Endothelial cell of umbilical vein (primary cell): ENCODE results near the gene PIP5K1A. TPM values are rescaled to one million over a fixed set of nuclear protein-coding genes. Genes with fewer than 3 reads are reported as not detected.
A peak's percentile ranks its signal among the peaks of the same experiment; 100 is the strongest.

Source experiments
- BruUV-seq: library from RNA; stranded (reverse); fragments of 400-500 nt; replicated peaks from 2 replicates; lab custom pipeline; 2021; lab: Mats Ljungman, UMichigan
- CTCF ChIA-PET: fragments of 300-600, 350-600 bp; sonication (Branson Sonifier 250); formaldehyde crosslinking; loops from one replicate; lab custom pipeline; 2021; ENCODE audit warnings: antibody characterized with exemption, inconsistent platforms; lab: Charles Lee
- POLR2A ChIA-PET: fragments of 300-600, 350-600 bp; sonication (Branson Sonifier 250); formaldehyde crosslinking; loops from one replicate; lab custom pipeline; 2021; ENCODE audit warnings: antibody characterized with exemption, inconsistent platforms; lab: Charles Lee
- DNase-seq: peaks from one replicate; pipeline ENCODE4 v3.0.0-alpha.2; 2011; ENCODE audit warnings: low read depth, low spot score
- FAIRE-seq: peaks from 2 replicates; lab custom pipeline; 2011; peaks lifted over from hg19 to GRCh38; lab: Jason Lieb, UNC
- H2AFZ ChIP-seq: 2 replicates; pipeline ENCODE4 v1.6.0; 2012; ENCODE audit warnings: low read depth, low read length, control low read depth, inconsistent platforms
- H3K27ac ChIP-seq: 2 replicates; pipeline ENCODE4 v1.5.1; 2011; ENCODE audit warnings: low read depth, mild to moderate bottlenecking, control low read depth, low read length, moderate library complexity; ENCODE audit not compliant: insufficient read depth
- H3K27me3 ChIP-seq, 2 experiments: 2 replicates each; pipeline versions ENCODE4 v1.6.0 to v1.6.1; 2011; ENCODE audit warnings: low read length in 2 of 2, mixed read lengths in 1 of 2; ENCODE audit not compliant: control insufficient read depth in 2 of 2, insufficient read depth in 2 of 2
- H3K36me3 ChIP-seq, 2 experiments: 2 replicates in 1 of 2; 3 replicates in 1 of 2; pipeline ENCODE4 v1.5.1; 2011; ENCODE audit warnings: low read length in 2 of 2, mild to moderate bottlenecking in 1 of 2, moderate library complexity in 1 of 2; ENCODE audit not compliant: control insufficient read depth in 2 of 2, insufficient read depth in 2 of 2; ENCODE audit errors: extremely low read depth in 1 of 2
- H3K4me1 ChIP-seq: 3 replicates; pipeline ENCODE4 v1.5.1; 2011; ENCODE audit warnings: mild to moderate bottlenecking, low read length; ENCODE audit not compliant: control insufficient read depth, insufficient read depth; ENCODE audit errors: extremely low read depth
- H3K4me2 ChIP-seq: 2 replicates; pipeline ENCODE4 v1.6.1; 2011; ENCODE audit warnings: low read length, control low read depth, mixed read lengths; ENCODE audit not compliant: insufficient read depth
- H3K4me3 ChIP-seq, 3 experiments: fragments of 200-600 bp in 1 of 3; sonication (generic), shearing (Covaris generic) in 1 of 3; replicated peaks in 1 of 3; 2 replicates each; pipeline ENCODE4 v1.5.1; 2011 to 2016; ENCODE audit warnings: control low read depth in 3 of 3, low read length in 3 of 3, mild to moderate bottlenecking in 2 of 3, inconsistent platforms in 1 of 3, low read depth in 1 of 3, moderate library complexity in 1 of 3; ENCODE audit not compliant: insufficient read depth in 1 of 3
- H3K79me2 ChIP-seq: 2 replicates; pipeline ENCODE4 v1.6.0; 2012; ENCODE audit warnings: low read length, inconsistent platforms; ENCODE audit not compliant: control insufficient read depth, insufficient read depth
- H3K9ac ChIP-seq: replicated peaks from 2 replicates; pipeline ENCODE3; 2011; ENCODE audit warnings: low read length, control low read depth; ENCODE audit not compliant: insufficient read depth; ENCODE audit errors: extremely low read depth
- H3K9me1 ChIP-seq: replicated peaks from 3 replicates; pipeline ENCODE4 v1.6.0; 2011; ENCODE audit warnings: mild to moderate bottlenecking, low read length; ENCODE audit not compliant: control insufficient read depth, insufficient read depth; ENCODE audit errors: extremely low read depth
- H3K9me3 ChIP-seq: replicated peaks from 2 replicates; pipeline ENCODE4 v1.5.1; 2012; ENCODE audit warnings: low read length, inconsistent platforms; ENCODE audit not compliant: control insufficient read depth, insufficient read depth
- H4K20me1 ChIP-seq: replicated peaks from 2 replicates; pipeline ENCODE3; 2011; ENCODE audit warnings: mild to moderate bottlenecking, low read length; ENCODE audit not compliant: control insufficient read depth, insufficient read depth; ENCODE audit errors: extremely low read depth
- CTCF ChIP-seq, 2 donors: IDR thresholded peaks; 1 replicate in 1 of 2; 2 replicates in 1 of 2; pipeline ENCODE4 v1.5.1; 2011; ENCODE audit warnings: low read length in 2 of 2, mild to moderate bottlenecking in 2 of 2, moderate library complexity in 2 of 2, control low read depth in 1 of 2, inconsistent platforms in 1 of 2, low read depth in 1 of 2; ENCODE audit not compliant: insufficient read depth in 1 of 2; ENCODE audit errors: extremely low read depth in 1 of 2
- EZH2 ChIP-seq: IDR thresholded peaks from 2 replicates; pipeline ENCODE4 v1.6.1; 2012; ENCODE audit warnings: borderline replicate concordance, low read depth, mild to moderate bottlenecking, moderate library complexity, low read length, inconsistent platforms; ENCODE audit not compliant: severe bottlenecking
- FOS ChIP-seq: IDR thresholded peaks from 2 replicates; pipeline ENCODE4 v1.6.1; 2011; ENCODE audit warnings: mild to moderate bottlenecking, low read length, moderate library complexity, borderline replicate concordance; ENCODE audit not compliant: insufficient read depth
- GATA2 ChIP-seq: IDR thresholded peaks from 2 replicates; pipeline ENCODE4 v1.7.0; 2011; ENCODE audit warnings: low read depth, mild to moderate bottlenecking, moderate library complexity, mixed read lengths, low read length; ENCODE audit not compliant: insufficient read length, insufficient read depth
- JUN ChIP-seq: IDR thresholded peaks from 2 replicates; pipeline ENCODE4 v1.6.1; 2011; ENCODE audit warnings: borderline replicate concordance, low read depth; ENCODE audit not compliant: insufficient read length, insufficient read depth
- MYC ChIP-seq: IDR thresholded peaks from one replicate; pipeline ENCODE4 v1.6.1; 2011; ENCODE audit warnings: mild to moderate bottlenecking, low read depth, low read length
- POLR2A ChIP-seq: IDR thresholded peaks from 2 replicates; pipeline ENCODE4 v1.6.1; 2012; ENCODE audit warnings: low read depth, mild to moderate bottlenecking, control low read depth, low read length
- POLR2AphosphoS5 ChIP-seq: IDR thresholded peaks from 2 replicates; pipeline ENCODE4 v1.6.1; 2012; ENCODE audit warnings: low read depth, mild to moderate bottlenecking, control low read depth, low read length, moderate library complexity; ENCODE audit not compliant: insufficient read depth
- dilution Hi-C: fragments of 300-500 bp; cut with MboI; formaldehyde crosslinking; loops from one replicate; pipeline ENCODE4 v1.15.0; 2019; ENCODE audit warnings: low sequenced_read_pairs; ENCODE audit not compliant: extremely low pct_ligation_motif_present
- intact Hi-C: fragments of 100-400 bp; cut with micrococcal nuclease; formaldehyde crosslinking; loops from one replicate; pipeline ENCODE4 v1.10.0; 2022
- polyA plus RNA-seq, 4 experiments: library from polyadenylated mRNA; depleted of rRNA in 3 of 4; stranded (reverse) in 3 of 4; unstranded in 1 of 4; fragments of >200 nt; gene quantifications; 2 replicates each; pipeline versions ENCODE4 v1.2.1 to v1.2.3, GENCODE V29; 2011 to 2012; ENCODE audit warnings: missing spikeins in 1 of 4
- total RNA-seq: library from RNA; stranded (reverse); gene quantifications from 2 replicates; pipeline ENCODE4 v1.2.3, GENCODE V29; 2021
- TF ChIP-seq, protein P1 (sequence below): IDR thresholded peaks from 2 replicates; pipeline ENCODE4 v1.6.1; 2011; ENCODE audit not compliant: insufficient read depth, insufficient read length

Gene PIP5K1A
- total and polyA plus RNA-seq, 2 donors (not counting 3 experiments of a cell fraction or from before 2014, with no cell fraction given): 72.1 to 79.3 TPM

DNA sequence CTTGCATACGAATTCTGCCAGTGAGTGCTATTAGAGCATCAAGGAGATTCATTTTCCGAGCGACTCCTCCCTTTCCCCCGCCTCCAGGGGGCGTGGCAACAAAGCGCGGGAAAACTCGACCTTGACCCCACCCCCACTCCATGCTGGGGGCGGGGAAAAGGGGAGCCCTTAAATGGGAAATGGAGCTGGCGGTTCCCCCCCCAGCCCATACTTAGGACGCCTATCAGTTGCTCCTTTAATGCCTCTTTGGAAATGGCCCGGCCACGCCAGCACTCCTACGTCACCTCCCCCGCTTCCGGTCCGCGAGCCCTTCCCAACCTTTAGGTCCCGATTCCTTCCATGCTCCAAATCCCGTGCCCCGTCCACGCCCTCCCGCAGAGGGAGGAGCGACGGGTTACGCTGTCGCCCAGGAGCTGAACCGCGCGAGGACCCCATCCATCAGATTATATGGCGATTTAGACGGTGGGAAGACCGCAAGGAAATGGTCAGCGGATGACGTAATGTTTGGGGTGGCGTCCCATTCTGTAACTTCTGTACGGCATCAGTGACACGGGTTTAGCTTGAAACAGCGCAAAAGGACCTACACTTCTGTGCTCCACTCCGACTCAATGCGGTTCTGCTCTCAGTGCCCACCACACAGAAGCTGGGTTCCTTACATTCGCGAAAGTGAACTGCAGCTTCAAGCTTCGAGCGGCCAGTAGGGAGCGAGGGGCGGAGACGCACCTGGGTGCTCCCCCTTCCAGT, 83.0 kb downstream of the PIP5K1A start:
- peaks cover 2 to 5% of the 10 kb centered on the region in 2 experiments for H3K27me3 ChIP-seq
- peak overlapping the region; percentile 82 for H3K9ac ChIP-seq
- peak; percentile 98 for DNase-seq
- TSS peak; percentile 83 for BruUV-seq
- dilution Hi-C loops (no loop called here), intact Hi-C loops (loop anchor here (1.0 to 2.0 kb wide), 7 partner anchors 20 to 118 kb away; partner anchors contain the start of genes PI4KB, PIP5K1A, PSMB4 and PSMD4)
- peaks cover 8% of the 10 kb centered on the region for H3K79me2 ChIP-seq
- H2AFZ ChIP-seq: peak overlapping the region; percentile 63
- FAIRE-seq: peak; percentile 98
- TF ChIP-seq GATA2: no peak
- TF ChIP-seq POLR2AphosphoS5: peak; percentile 50
- TF ChIP-seq CTCF (IDR thresholded peaks at IDR 0.05; ENCODE audit: extremely low read depth in 1 of 2, insufficient read depth in 1 of 2, low read depth in 1 of 2, low read length in 2 of 2): peak in 1 of 2 donors; percentile 2
- no peak for TF ChIP-seq MYC
- TF ChIP-seq FOS: no peak
- TF ChIP-seq, protein P1, sequence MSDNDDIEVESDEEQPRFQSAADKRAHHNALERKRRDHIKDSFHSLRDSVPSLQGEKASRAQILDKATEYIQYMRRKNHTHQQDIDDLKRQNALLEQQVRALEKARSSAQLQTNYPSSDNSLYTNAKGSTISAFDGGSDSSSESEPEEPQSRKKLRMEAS: peak; percentile 43
- peak; percentile 88 for TF ChIP-seq JUN
- peak; percentile 58 for TF ChIP-seq POLR2A
- no peak for TF ChIP-seq EZH2
- ChIA-PET CTCF (interaction anchor here (0.6 to 4.1 kb wide), 14 partner anchors 11 to 182 kb away, joined by 3 to 26 read pairs (median 4); partner anchors contain the start of genes PI4KB, PSMB4, PSMD4 and RFX5), POLR2A (interaction anchor here (0.6 to 1.2 kb wide), 9 partner anchors 11 to 115 kb away, joined by 3 to 4 read pairs (median 3); partner anchors contain the start of gene PI4KB)
- peak overlapping the region; percentile 61 for H3K4me2 ChIP-seq
- no peaks in the 10 kb centered on the region for H3K9me3 ChIP-seq
- peak overlapping the region; percentile 27 to 80 (median 66) for H3K4me3 ChIP-seq
- peaks cover 9% of the 10 kb centered on the region for H3K4me1 ChIP-seq
- peak overlapping the region; percentile 81 for H3K27ac ChIP-seq
- H3K36me3 ChIP-seq: peaks cover 0 to 7% of the 10 kb centered on the region in 2 experiments
- no peaks in the 10 kb centered on the region for H3K9me1 ChIP-seq
- no peaks in the 10 kb centered on the region for H4K20me1 ChIP-seq
